Endodermal cell (in vitro differentiated cells): ENCODE results near the gene IPPK. TPM values are rescaled to one million over a fixed set of nuclear protein-coding genes. Genes with fewer than 3 reads are reported as not detected.

Experiments
- DNase-seq: peaks from one replicate; pipeline ENCODE4 v3.0.0-alpha.2; 2017
- H3K27ac ChIP-seq: 2 replicates; pipeline ENCODE4 v1.5.1; 2013; ENCODE audit warnings: mild to moderate bottlenecking, low read depth, low read length, moderate library complexity
- H3K27me3 ChIP-seq: 2 replicates; pipeline ENCODE4 v1.6.1; 2013; ENCODE audit warnings: mild to moderate bottlenecking, low read length, moderate library complexity; ENCODE audit not compliant: insufficient read depth, control insufficient read depth, poor library complexity, severe bottlenecking
- H3K36me3 ChIP-seq: 2 replicates; pipeline ENCODE4 v1.7.0; 2013; ENCODE audit warnings: mild to moderate bottlenecking, low read length, moderate library complexity; ENCODE audit not compliant: control insufficient read depth, insufficient read depth
- H3K4me1 ChIP-seq: one replicate; pipeline ENCODE4 v1.7.0; 2013; ENCODE audit warnings: low read length; ENCODE audit not compliant: control insufficient read depth, insufficient read depth
- H3K4me3 ChIP-seq: 2 replicates; pipeline ENCODE4 v1.5.1; 2013; ENCODE audit warnings: mild to moderate bottlenecking, low read length, moderate library complexity
- H3K9ac ChIP-seq: 2 replicates; pipeline ENCODE4 v1.6.1; 2013; ENCODE audit warnings: mild to moderate bottlenecking, low read length, moderate library complexity; ENCODE audit not compliant: poor library complexity, severe bottlenecking; ENCODE audit errors: extremely low read depth
- H3K9me3 ChIP-seq: 2 replicates; pipeline ENCODE4 v1.6.1; 2013; ENCODE audit warnings: mild to moderate bottlenecking, low read length, moderate library complexity; ENCODE audit not compliant: control insufficient read depth
- H3K27ac Mint-ChIP-seq: 2 replicates; pipeline ENCODE4 v1.8.0; 2020; ENCODE audit warnings: mixed read lengths
- H3K27me3 Mint-ChIP-seq: 2 replicates; pipeline ENCODE4 v1.8.0; 2021; ENCODE audit warnings: mild to moderate bottlenecking, mixed read lengths; ENCODE audit not compliant: insufficient read depth
- H3K36me3 Mint-ChIP-seq: 2 replicates; pipeline ENCODE4 v1.8.0; 2020; ENCODE audit warnings: low read depth, mixed read lengths
- H3K4me1 Mint-ChIP-seq: 2 replicates; pipeline ENCODE4 v1.8.0; 2020; ENCODE audit warnings: mixed read lengths
- H3K4me3 Mint-ChIP-seq: 2 replicates; pipeline ENCODE4 v1.8.0; 2020; ENCODE audit warnings: mild to moderate bottlenecking, moderate library complexity, mixed read lengths
- H3K9me3 Mint-ChIP-seq: 2 replicates; pipeline ENCODE4 v1.8.0; 2020; ENCODE audit warnings: mild to moderate bottlenecking, mixed read lengths
- WGBS, 2 experiments: methylation state at CpG; one replicate each; pipeline versions ENCODE4 v1.1.5 to v1.1.7; 2013; ENCODE audit warnings: missing lambda C conversion rate in 2 of 2, mixed read lengths in 1 of 2; ENCODE audit not compliant: insufficient coverage in 1 of 2, insufficient read length in 1 of 2; 5-methylcytosine and 5-hydroxymethylcytosine counted together
- total RNA-seq, 2 donors: library from RNA; stranded (reverse); fragmentation: NEBNext Ultra II Directional in 1 of 2; extraction: Animal tissue kit (Norgen Biotek cat#: 25700) in 1 of 2; gene quantifications; 2 replicates in 1 of 2; 3 replicates in 1 of 2; pipeline ENCODE4 v1.2.1, GENCODE V29; 2021
- TF ChIP-seq, protein P1 (sequence below): fragments of 200-600 bp; sonication (generic); conservative IDR thresholded peaks from 2 replicates; pipeline ENCODE4 v1.5.0; 2021; ENCODE audit warnings: antibody characterized with exemption, mild to moderate bottlenecking

IPPK gene
- total RNA-seq, 2 donors from 2014 or later: 9.3 TPM

DNA sequence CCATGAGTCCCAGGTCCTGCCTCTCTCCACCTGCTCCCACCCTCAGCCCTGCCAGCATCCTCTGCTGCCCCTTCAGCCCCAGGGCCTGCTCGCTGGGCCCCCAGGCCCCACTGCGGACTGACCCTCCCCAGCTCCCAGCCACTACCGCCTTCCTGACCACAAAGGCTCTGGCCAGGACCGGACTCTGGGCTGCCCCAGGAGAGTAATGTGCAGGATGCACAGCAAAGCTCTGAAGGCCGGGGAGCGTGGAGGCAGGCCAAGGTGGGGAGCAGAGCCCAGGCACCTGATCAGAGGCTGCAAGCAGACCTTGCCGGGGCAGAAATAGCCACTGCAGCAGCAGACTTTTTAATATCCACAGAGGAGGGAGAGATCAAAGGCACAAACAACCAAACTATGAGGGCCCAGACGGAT is 27.9 kb downstream of the IPPK start:
- H3K27ac Mint-ChIP-seq: no peak overlapping the region

DNA sequence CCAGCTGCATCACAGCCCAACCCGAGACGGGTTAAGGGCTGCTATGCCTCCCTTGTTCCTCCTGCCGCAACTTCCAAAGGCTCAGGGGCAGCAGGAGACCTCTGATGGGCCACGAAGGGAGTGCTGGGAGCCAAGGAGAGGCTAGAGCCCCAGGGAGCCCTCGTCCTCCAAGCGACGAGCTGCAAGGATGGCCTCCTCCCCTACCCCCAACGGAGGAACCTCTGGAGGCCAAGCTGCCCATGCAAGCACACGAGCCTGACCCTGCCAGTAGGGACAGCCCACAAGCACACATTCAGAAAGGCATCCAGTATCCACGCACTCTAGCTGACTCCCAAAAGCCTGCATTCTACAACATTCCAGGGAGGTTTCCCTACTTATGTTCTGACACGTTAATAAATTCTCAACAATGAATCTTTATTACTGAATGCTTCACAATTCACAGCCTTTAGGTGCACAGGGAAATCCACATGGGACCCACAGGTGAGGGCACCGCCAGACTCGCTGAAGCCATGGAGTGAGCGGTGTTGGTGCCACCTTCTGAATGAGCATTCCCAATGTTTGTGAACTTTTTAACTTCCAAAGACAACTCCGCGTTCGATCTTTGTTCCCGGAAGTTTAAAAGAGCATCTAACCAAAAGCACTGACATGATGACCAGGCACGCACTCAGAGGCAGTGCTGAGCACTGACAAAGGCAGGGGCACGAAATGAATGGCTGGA is 28.7 kb downstream of the IPPK start:
- H3K36me3 Mint-ChIP-seq: peaks cover 52% of the 10 kb centered on the region
- H3K27ac Mint-ChIP-seq: no peak overlapping the region
- no peak overlapping the region for H3K4me3 Mint-ChIP-seq
- Histone ChIP-seq H3K27ac (no peak overlapping the region), H3K9me3 (no peaks in the 10 kb centered on the region), H3K4me1 (no peaks in the 10 kb centered on the region), H3K36me3 (peaks cover 56% of the 10 kb centered on the region), H3K9ac (no peak overlapping the region), H3K27me3 (no peaks in the 10 kb centered on the region), H3K4me3 (no peak overlapping the region)
- DNase-seq: no peak
- no peaks in the 10 kb centered on the region for H3K27me3 Mint-ChIP-seq
- TF ChIP-seq, protein P1, sequence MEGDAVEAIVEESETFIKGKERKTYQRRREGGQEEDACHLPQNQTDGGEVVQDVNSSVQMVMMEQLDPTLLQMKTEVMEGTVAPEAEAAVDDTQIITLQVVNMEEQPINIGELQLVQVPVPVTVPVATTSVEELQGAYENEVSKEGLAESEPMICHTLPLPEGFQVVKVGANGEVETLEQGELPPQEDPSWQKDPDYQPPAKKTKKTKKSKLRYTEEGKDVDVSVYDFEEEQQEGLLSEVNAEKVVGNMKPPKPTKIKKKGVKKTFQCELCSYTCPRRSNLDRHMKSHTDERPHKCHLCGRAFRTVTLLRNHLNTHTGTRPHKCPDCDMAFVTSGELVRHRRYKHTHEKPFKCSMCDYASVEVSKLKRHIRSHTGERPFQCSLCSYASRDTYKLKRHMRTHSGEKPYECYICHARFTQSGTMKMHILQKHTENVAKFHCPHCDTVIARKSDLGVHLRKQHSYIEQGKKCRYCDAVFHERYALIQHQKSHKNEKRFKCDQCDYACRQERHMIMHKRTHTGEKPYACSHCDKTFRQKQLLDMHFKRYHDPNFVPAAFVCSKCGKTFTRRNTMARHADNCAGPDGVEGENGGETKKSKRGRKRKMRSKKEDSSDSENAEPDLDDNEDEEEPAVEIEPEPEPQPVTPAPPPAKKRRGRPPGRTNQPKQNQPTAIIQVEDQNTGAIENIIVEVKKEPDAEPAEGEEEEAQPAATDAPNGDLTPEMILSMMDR: no peak
- no peaks in the 10 kb centered on the region for H3K4me1 Mint-ChIP-seq
- 91 to 94% methylated on average over 17 to 20 of the region's 20 CpGs for WGBS, 2 experiments
- H3K9me3 Mint-ChIP-seq: no peaks in the 10 kb centered on the region

More for the DNA sequence above, 27.9 kb downstream of the IPPK start:
- TF ChIP-seq, protein P1: no peak
- Histone ChIP-seq H3K27ac (no peak overlapping the region), H3K9ac (no peak overlapping the region), H3K9me3 (no peaks in the 10 kb centered on the region), H3K36me3 (peaks cover 57% of the 10 kb centered on the region), H3K4me1 (no peaks in the 10 kb centered on the region), H3K4me3 (no peak overlapping the region), H3K27me3 (no peaks in the 10 kb centered on the region)
- Mint-ChIP-seq H3K36me3 (peaks cover 58% of the 10 kb centered on the region), H3K4me3 (no peak overlapping the region), H3K27me3 (no peaks in the 10 kb centered on the region), H3K4me1 (no peaks in the 10 kb centered on the region), H3K9me3 (no peaks in the 10 kb centered on the region)
- DNase-seq: no peak
- 90 to 95% methylated on average over 5 to 8 of the region's 8 CpGs for WGBS, 2 experiments

DNA sequence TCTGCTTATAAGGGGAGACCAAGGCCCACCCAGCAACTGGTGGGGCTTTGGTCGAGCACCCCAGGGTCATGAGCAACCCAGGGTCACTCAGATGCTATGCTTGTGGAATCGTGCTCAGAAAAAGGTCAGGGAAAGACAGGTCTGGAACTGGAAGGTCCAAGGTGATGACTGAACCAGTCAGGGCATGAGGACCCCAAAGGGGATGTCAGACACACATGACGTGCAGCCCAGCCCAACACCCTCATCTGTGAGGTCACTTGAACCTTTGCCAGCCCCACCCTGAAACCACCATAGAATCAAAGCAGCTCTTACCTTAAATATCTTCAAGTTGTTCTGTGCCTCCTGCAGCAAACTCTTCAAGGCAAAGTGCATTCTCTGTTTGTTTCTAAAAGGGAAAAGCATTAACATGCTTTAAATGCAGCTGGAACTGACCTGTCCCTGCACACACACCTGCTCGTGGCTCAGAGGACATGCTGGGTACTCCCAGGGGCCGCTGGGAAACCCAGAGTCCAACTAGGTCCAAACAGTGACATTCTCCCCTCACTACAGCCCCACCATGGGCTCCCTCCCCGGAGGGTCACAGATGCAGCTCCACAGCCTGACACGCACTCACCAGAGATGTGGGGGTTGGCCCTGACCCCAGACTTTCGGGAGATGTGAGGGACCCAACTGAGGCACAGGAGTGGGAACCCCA is 29.4 kb downstream of the IPPK start:
- Mint-ChIP-seq H3K9me3 (no peaks in the 10 kb centered on the region), H3K36me3 (peaks cover 46% of the 10 kb centered on the region), H3K4me3 (no peak overlapping the region), H3K27ac (no peak overlapping the region), H3K4me1 (no peaks in the 10 kb centered on the region), H3K27me3 (no peaks in the 10 kb centered on the region)
- DNase-seq: no peak
- Histone ChIP-seq H3K9me3 (no peaks in the 10 kb centered on the region), H3K9ac (no peak overlapping the region), H3K27me3 (no peaks in the 10 kb centered on the region), H3K27ac (no peak overlapping the region), H3K36me3 (peaks cover 49% of the 10 kb centered on the region), H3K4me1 (no peaks in the 10 kb centered on the region), H3K4me3 (no peak overlapping the region)
- TF ChIP-seq, protein P1: no peak
- WGBS, 2 experiments: 93 to 100% methylated on average over 4 to 8 of the region's 8 CpGs
